A673 (cell line): ENCODE measurements around the gene SEMA3E.

Source experiments
- EZH2 ChIP-seq: fragments of 200-600 bp; sonication (generic); IDR thresholded peaks from 2 replicates; pipeline ENCODE4 v1.6.1; 2017; ENCODE audit warnings: borderline replicate concordance, low read depth, mild to moderate bottlenecking, mixed read lengths, antibody characterized with exemption, low read length; ENCODE audit not compliant: poor library complexity, severe bottlenecking
- TF ChIP-seq, protein P1 (sequence below): fragments of 300-800, 200-600 bp; sonication (generic); conservative IDR thresholded peaks from 2 replicates; pipeline ENCODE4 v1.5.1; 2017; ENCODE audit warnings: low read depth, mild to moderate bottlenecking, antibody characterized with exemption, low read length, moderate library complexity, mixed read lengths

DNA sequence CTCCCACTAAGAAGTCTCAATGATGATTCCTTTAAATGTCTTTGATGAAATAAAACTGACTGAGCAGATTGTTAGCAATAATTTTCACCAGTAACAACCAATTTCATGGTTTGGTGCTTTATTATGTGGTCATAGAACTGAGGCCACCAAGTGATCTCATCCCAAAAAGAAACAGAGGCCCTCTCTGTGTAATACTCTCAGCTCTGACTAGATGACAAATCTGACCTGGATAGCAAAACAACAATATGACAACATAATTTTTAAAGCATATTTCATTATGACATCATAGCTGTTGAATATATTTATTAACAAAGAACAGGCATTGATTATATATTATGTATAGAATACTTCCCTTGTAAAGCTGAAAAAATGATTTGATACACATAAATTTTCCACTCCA is 5.9 kb downstream of the SEMA3E start:
- TF ChIP-seq, protein P1, sequence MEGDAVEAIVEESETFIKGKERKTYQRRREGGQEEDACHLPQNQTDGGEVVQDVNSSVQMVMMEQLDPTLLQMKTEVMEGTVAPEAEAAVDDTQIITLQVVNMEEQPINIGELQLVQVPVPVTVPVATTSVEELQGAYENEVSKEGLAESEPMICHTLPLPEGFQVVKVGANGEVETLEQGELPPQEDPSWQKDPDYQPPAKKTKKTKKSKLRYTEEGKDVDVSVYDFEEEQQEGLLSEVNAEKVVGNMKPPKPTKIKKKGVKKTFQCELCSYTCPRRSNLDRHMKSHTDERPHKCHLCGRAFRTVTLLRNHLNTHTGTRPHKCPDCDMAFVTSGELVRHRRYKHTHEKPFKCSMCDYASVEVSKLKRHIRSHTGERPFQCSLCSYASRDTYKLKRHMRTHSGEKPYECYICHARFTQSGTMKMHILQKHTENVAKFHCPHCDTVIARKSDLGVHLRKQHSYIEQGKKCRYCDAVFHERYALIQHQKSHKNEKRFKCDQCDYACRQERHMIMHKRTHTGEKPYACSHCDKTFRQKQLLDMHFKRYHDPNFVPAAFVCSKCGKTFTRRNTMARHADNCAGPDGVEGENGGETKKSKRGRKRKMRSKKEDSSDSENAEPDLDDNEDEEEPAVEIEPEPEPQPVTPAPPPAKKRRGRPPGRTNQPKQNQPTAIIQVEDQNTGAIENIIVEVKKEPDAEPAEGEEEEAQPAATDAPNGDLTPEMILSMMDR, result no peak
- TF ChIP-seq EZH2, result no peak
